ENCODE data around the gene ZNF774.
A peak's percentile ranks its signal among the peaks of the same experiment; 100 is the strongest.

ZNF774 gene

GRCh38 chr15:90382320-90382719, 30.2 kb downstream of the ZNF774 start:
- CTCF ChIA-PET = interaction anchor here (0.6 to 1.6 kb wide), 5 partner anchors 20 to 707 kb away, joined by 3 to 9 read pairs (median 3); no protein-coding TSS in a partner anchor
- DNase-seq = peak in 1 of 3 donors; percentile 42
- Histone ChIP-seq H3K4me1 (ENCODE audit: control extremely low read depth in 1 of 4, control insufficient read depth in 4 of 4, insufficient read depth in 4 of 4, low read length in 3 of 4) (peaks cover 4 to 12% (median 6%) of the 10 kb centered on the region in 4 experiments), H3K36me3 (ENCODE audit: control insufficient read depth in 4 of 4, insufficient read depth in 4 of 4, low read length in 3 of 4) (no peaks in the 10 kb centered on the region), H3K9me3 (ENCODE audit: control extremely low read depth in 1 of 5, control insufficient read depth in 4 of 5, insufficient read depth in 2 of 5, low read depth in 1 of 5, low read length in 4 of 5) (peaks cover 0 to 25% (median 15%) of the 10 kb centered on the region in 5 experiments), H3K27ac (ENCODE audit: insufficient read depth in 1 of 2, low read depth in 1 of 2, low read length in 2 of 2, poor library complexity in 1 of 2, severe bottlenecking in 2 of 2) (no peak overlapping the region), H3K27me3 (replicated peaks in 2 of 5; ENCODE audit: control insufficient read depth in 4 of 5, insufficient read depth in 5 of 5, low read length in 4 of 5) (peaks cover 0 to 22% (median 8%) of the 10 kb centered on the region in 5 experiments), H3K4me3 (ENCODE audit: control insufficient read depth in 1 of 7, extremely low read depth in 1 of 7, insufficient read depth in 4 of 7, low read depth in 2 of 7, low read length in 6 of 7) (no peak overlapping the region)
- POLR2A ChIA-PET = interaction anchor here (0.9 kb wide), 1 partner anchor 14 kb away, joined by 3 read pairs; no protein-coding TSS in a partner anchor

GRCh38 chr15:90386221-90386620, 34.1 kb downstream of the ZNF774 start:
- CTCF ChIA-PET = interaction anchor here (0.7 to 1.5 kb wide), 2 partner anchors 9 to 24 kb away, joined by 3 to 7 read pairs; no protein-coding TSS in a partner anchor

GRCh38 chr15:90387534-90388461, 35.7 kb downstream of the ZNF774 start, which contains the start of gene IQGAP1:
IQGAP1 (plus strand) TSS chr15:90388242; CDS start chr15:90388342, 100 bp downstream.
- H3K4me3 ChIP-seq (ENCODE audit: control insufficient read depth in 1 of 7, extremely low read depth in 1 of 7, insufficient read depth in 4 of 7, low read depth in 2 of 7, low read length in 6 of 7) = peak within 1 kb of the TSS; percentile 73 to 96 (median 84)
- CTCF ChIA-PET = interaction anchor here (0.7 to 1.9 kb wide), 8 partner anchors 10 to 94 kb away, joined by 3 to 11 read pairs (median 4); no protein-coding TSS in a partner anchor
- 7% methylated on average over 53 of the region's 62 CpGs for WGBS (ENCODE audit: insufficient coverage)

More at GRCh38 chr15:90386221-90386620, 34.1 kb downstream of the ZNF774 start:
- Histone ChIP-seq H3K27ac (ENCODE audit: insufficient read depth in 1 of 2, low read depth in 1 of 2, low read length in 2 of 2, poor library complexity in 1 of 2, severe bottlenecking in 2 of 2) (no peak overlapping the region), H3K9me3 (ENCODE audit: control extremely low read depth in 1 of 5, control insufficient read depth in 4 of 5, insufficient read depth in 2 of 5, low read depth in 1 of 5, low read length in 4 of 5) (peaks cover 0 to under 1% (median 0%) of the 10 kb centered on the region in 5 experiments), H3K36me3 (ENCODE audit: control insufficient read depth in 4 of 4, insufficient read depth in 4 of 4, low read length in 3 of 4) (peaks cover 0 to 8% (median 5%) of the 10 kb centered on the region in 4 experiments), H3K27me3 (replicated peaks in 2 of 5; ENCODE audit: control insufficient read depth in 4 of 5, insufficient read depth in 5 of 5, low read length in 4 of 5) (peaks cover 0 to 9% (median under 1%) of the 10 kb centered on the region in 5 experiments), H3K4me3 (ENCODE audit: control insufficient read depth in 1 of 7, extremely low read depth in 1 of 7, insufficient read depth in 4 of 7, low read depth in 2 of 7, low read length in 6 of 7) (no peak overlapping the region), H3K4me1 (ENCODE audit: control extremely low read depth in 1 of 4, control insufficient read depth in 4 of 4, insufficient read depth in 4 of 4, low read length in 3 of 4) (peaks cover 0 to 23% (median 12%) of the 10 kb centered on the region in 4 experiments)
- POLR2A ChIA-PET = no interaction called here
- DNase-seq = no peak
- 95% methylated on average over 2 of the region's 2 CpGs for WGBS (ENCODE audit: insufficient coverage)

GRCh38 chr15:90388462-90389380, 36.6 kb downstream of the ZNF774 start:
- DNase-seq = peak; percentile 60 to 85 (median 80)
- CTCF ChIA-PET = interaction anchor here (0.7 to 1.9 kb wide), 7 partner anchors 11 to 93 kb away, joined by 3 to 11 read pairs (median 4); no protein-coding TSS in a partner anchor
- Histone ChIP-seq H3K4me1 (ENCODE audit: control extremely low read depth in 1 of 4, control insufficient read depth in 4 of 4, insufficient read depth in 4 of 4, low read length in 3 of 4) (peaks cover 0 to 16% (median 13%) of the 10 kb centered on the region in 4 experiments), H3K4me3 (ENCODE audit: control insufficient read depth in 1 of 7, extremely low read depth in 1 of 7, insufficient read depth in 4 of 7, low read depth in 2 of 7, low read length in 6 of 7) (peak overlapping the region; percentile 73 to 96 (median 84)), H3K27ac (ENCODE audit: insufficient read depth in 1 of 2, low read depth in 1 of 2, low read length in 2 of 2, poor library complexity in 1 of 2, severe bottlenecking in 2 of 2) (peak overlapping the region; percentile 66 to 90), H3K27me3 (replicated peaks in 2 of 5; ENCODE audit: control insufficient read depth in 4 of 5, insufficient read depth in 5 of 5, low read length in 4 of 5) (peaks cover 0 to 2% (median 0%) of the 10 kb centered on the region in 5 experiments), H3K9me3 (ENCODE audit: control extremely low read depth in 1 of 5, control insufficient read depth in 4 of 5, insufficient read depth in 2 of 5, low read depth in 1 of 5, low read length in 4 of 5) (no peaks in the 10 kb centered on the region), H3K36me3 (ENCODE audit: control insufficient read depth in 4 of 4, insufficient read depth in 4 of 4, low read length in 3 of 4) (peaks cover 0 to 20% (median 10%) of the 10 kb centered on the region in 4 experiments)
- POLR2A ChIA-PET = no interaction called here
- 2% methylated on average over 37 of the region's 52 CpGs for WGBS (ENCODE audit: insufficient coverage)

More at GRCh38 chr15:90387534-90388461, 35.7 kb downstream of the ZNF774 start, which contains the start of gene IQGAP1:
- peaks cover 0 to 17% (median 12%) of the 10 kb centered on the region in 4 experiments for H3K4me1 ChIP-seq (ENCODE audit: control extremely low read depth in 1 of 4, control insufficient read depth in 4 of 4, insufficient read depth in 4 of 4, low read length in 3 of 4)
- H3K27me3 ChIP-seq (replicated peaks in 2 of 5; ENCODE audit: control insufficient read depth in 4 of 5, insufficient read depth in 5 of 5, low read length in 4 of 5) = peaks cover 0 to 3% (median 0%) of the 10 kb centered on the region in 5 experiments
- POLR2A ChIA-PET = no interaction called here
- no peaks in the 10 kb centered on the region for H3K9me3 ChIP-seq (ENCODE audit: control extremely low read depth in 1 of 5, control insufficient read depth in 4 of 5, insufficient read depth in 2 of 5, low read depth in 1 of 5, low read length in 4 of 5)
- H3K27ac ChIP-seq (ENCODE audit: insufficient read depth in 1 of 2, low read depth in 1 of 2, low read length in 2 of 2, poor library complexity in 1 of 2, severe bottlenecking in 2 of 2) = peak within 1 kb of the TSS; percentile 66 to 90
- H3K36me3 ChIP-seq (ENCODE audit: control insufficient read depth in 4 of 4, insufficient read depth in 4 of 4, low read length in 3 of 4) = peaks cover 0 to 20% (median 10%) of the 10 kb centered on the region in 4 experiments
- DNase-seq = peak; percentile 95 to 97 (median 97)

GRCh38 chr15:90389513-90389912, 37.4 kb downstream of the ZNF774 start:
- WGBS (ENCODE audit: insufficient coverage) = 98% methylated on average over 5 of the region's 6 CpGs
- ChIA-PET CTCF (interaction anchor here (1.9 kb wide), 1 partner anchor 28 kb away, joined by 11 read pairs; no protein-coding TSS in a partner anchor), POLR2A (no interaction called here)
- Histone ChIP-seq H3K4me3 (ENCODE audit: control insufficient read depth in 1 of 7, extremely low read depth in 1 of 7, insufficient read depth in 4 of 7, low read depth in 2 of 7, low read length in 6 of 7) (peak overlapping the region in 5 of 7 experiments; percentile 15 to 96 (median 84)), H3K9me3 (ENCODE audit: control extremely low read depth in 1 of 5, control insufficient read depth in 4 of 5, insufficient read depth in 2 of 5, low read depth in 1 of 5, low read length in 4 of 5) (no peaks in the 10 kb centered on the region), H3K36me3 (ENCODE audit: control insufficient read depth in 4 of 4, insufficient read depth in 4 of 4, low read length in 3 of 4) (peaks cover 0 to 20% (median 10%) of the 10 kb centered on the region in 4 experiments), H3K27me3 (replicated peaks in 2 of 5; ENCODE audit: control insufficient read depth in 4 of 5, insufficient read depth in 5 of 5, low read length in 4 of 5) (peaks cover 0 to 2% (median 0%) of the 10 kb centered on the region in 5 experiments), H3K4me1 (ENCODE audit: control extremely low read depth in 1 of 4, control insufficient read depth in 4 of 4, insufficient read depth in 4 of 4, low read length in 3 of 4) (peaks cover 0 to 16% (median 13%) of the 10 kb centered on the region in 4 experiments), H3K27ac (ENCODE audit: insufficient read depth in 1 of 2, low read depth in 1 of 2, low read length in 2 of 2, poor library complexity in 1 of 2, severe bottlenecking in 2 of 2) (no peak overlapping the region)
- no peak for DNase-seq

GRCh38 chr15:90393040-90393439, 41.0 kb downstream of the ZNF774 start:
- no peak overlapping the region for H3K27ac ChIP-seq (ENCODE audit: insufficient read depth in 1 of 2, low read depth in 1 of 2, low read length in 2 of 2, poor library complexity in 1 of 2, severe bottlenecking in 2 of 2)
- no CpG with 5 or more reads among the region's 1 CpG for WGBS (ENCODE audit: insufficient coverage)
- ChIA-PET CTCF (no interaction called here), POLR2A (no interaction called here)
- peaks cover 0 to 4% (median 0%) of the 10 kb centered on the region in 5 experiments for H3K27me3 ChIP-seq (replicated peaks in 2 of 5; ENCODE audit: control insufficient read depth in 4 of 5, insufficient read depth in 5 of 5, low read length in 4 of 5)
- H3K4me3 ChIP-seq (ENCODE audit: control insufficient read depth in 1 of 7, extremely low read depth in 1 of 7, insufficient read depth in 4 of 7, low read depth in 2 of 7, low read length in 6 of 7) = no peak overlapping the region
- H3K9me3 ChIP-seq (ENCODE audit: control extremely low read depth in 1 of 5, control insufficient read depth in 4 of 5, insufficient read depth in 2 of 5, low read depth in 1 of 5, low read length in 4 of 5) = no peaks in the 10 kb centered on the region
- H3K36me3 ChIP-seq (ENCODE audit: control insufficient read depth in 4 of 4, insufficient read depth in 4 of 4, low read length in 3 of 4) = peaks cover 2 to 22% (median 11%) of the 10 kb centered on the region in 4 experiments
- peak in 1 of 3 donors; percentile 22 for DNase-seq
- peaks cover 0 to 12% (median 9%) of the 10 kb centered on the region in 4 experiments for H3K4me1 ChIP-seq (ENCODE audit: control extremely low read depth in 1 of 4, control insufficient read depth in 4 of 4, insufficient read depth in 4 of 4, low read length in 3 of 4)
